Stomach (tissue), 9 donors: ENCODE measurements around the gene RP2. TPM values are rescaled to one million over a fixed set of nuclear protein-coding genes. Genes with fewer than 3 reads are reported as not detected.

ENCODE experiments used
- DNase-seq, 2 donors: peaks; one replicate each; pipeline versions ENCODE4 v3.0.0 to v3.0.0-alpha.2; 2013 to 2019
- H3K27ac ChIP-seq, 5 donors: fragments of 200-600 bp in 4 of 5; sonication (generic) in 4 of 5; one replicate each; pipeline ENCODE4 v1.5.1; 2013 to 2019; ENCODE audit warnings: mild to moderate bottlenecking in 1 of 5, moderate library complexity in 1 of 5
- H3K27me3 ChIP-seq, 3 donors: fragments of 200-600 bp; sonication (generic); one replicate each; pipeline ENCODE4 v1.5.1; 2017 to 2019; ENCODE audit warnings: mixed run types in 1 of 3
- H3K36me3 ChIP-seq, 4 donors: fragments of 200-600 bp; sonication (generic); 1 replicate in 3 of 4; 2 replicates in 1 of 4; pipeline ENCODE4 v1.5.1; 2016 to 2019
- H3K4me1 ChIP-seq, 4 donors: fragments of 200-600 bp; sonication (generic); one replicate each; pipeline ENCODE4 v1.5.1; 2016 to 2019
- H3K4me3 ChIP-seq, 4 donors: fragments of 200-600 bp; sonication (generic) in 3 of 4; one replicate each; pipeline ENCODE4 v1.5.1; 2016 to 2019; ENCODE audit warnings: mild to moderate bottlenecking in 1 of 4
- H3K9me3 ChIP-seq, 4 donors: fragments of 200-600 bp; sonication (generic); one replicate each; pipeline ENCODE4 v1.5.1; 2016 to 2019
- EP300 ChIP-seq: sonication (generic); formaldehyde crosslinking; IDR thresholded peaks from one replicate; pipeline ENCODE4 v1.6.1; 2017; ENCODE audit warnings: antibody characterized with exemption
- POLR2A ChIP-seq, 4 donors: fragments of 450-650 bp; IDR thresholded peaks; one replicate each; pipeline ENCODE4 v1.6.1; 2016; ENCODE audit warnings: antibody characterized with exemption in 4 of 4, control low read depth in 2 of 4, mild to moderate bottlenecking in 1 of 4, moderate library complexity in 1 of 4
- POLR2AphosphoS5 ChIP-seq, 3 donors: sonication (generic); formaldehyde crosslinking; IDR thresholded peaks; one replicate each; pipeline ENCODE4 v1.6.1; 2016; ENCODE audit warnings: antibody characterized with exemption in 3 of 3
- WGBS, 5 donors: extraction: QIAGEN DNeasy Blood & Tissue Kit in 3 of 5; methylation state at CpG; one replicate each; pipeline versions ENCODE4 v1.1.5 to v1.1.7; 2013 to 2018; 5-methylcytosine and 5-hydroxymethylcytosine counted together
- intact Hi-C: fragments of 100-400 bp; cut with DNase I; formaldehyde crosslinking; loops from one replicate; pipeline ENCODE4 v1.15.1; 2023; ENCODE audit warnings: low total_unique reads
- polyA plus RNA-seq, 3 donors: library from polyadenylated mRNA; stranded (reverse); fragments of 200-250 nt; gene quantifications; one replicate each; pipeline ENCODE4 v1.2.3, GENCODE V29; 2013
- total RNA-seq, 5 donors: library from RNA; depleted of rRNA; stranded (reverse); fragments of >200 nt; gene quantifications; one replicate each; pipeline versions ENCODE4 v1.1.0 to v1.2.3, GENCODE V29; 2014 to 2016
- TF ChIP-seq, protein P1 (sequence below), 7 experiments: fragments of 450-650 bp in 4 of 7; fragments of 200-600 bp in 3 of 7; sonication (generic) in 3 of 7; IDR thresholded peaks; one replicate each; pipeline ENCODE4 v1.5.1; 2016 to 2019; ENCODE audit warnings: antibody characterized with exemption in 7 of 7, control low read depth in 2 of 7, mild to moderate bottlenecking in 1 of 7
- donor health status: healthy with polysubstance abuse.
- donor health status: Bipolar disorder and iron deficiency.
- donor health status: healthy.

RP2 gene
- total and polyA plus RNA-seq, 8 donors = 0.58 to 25.5 (median 6.7) TPM

DNA sequence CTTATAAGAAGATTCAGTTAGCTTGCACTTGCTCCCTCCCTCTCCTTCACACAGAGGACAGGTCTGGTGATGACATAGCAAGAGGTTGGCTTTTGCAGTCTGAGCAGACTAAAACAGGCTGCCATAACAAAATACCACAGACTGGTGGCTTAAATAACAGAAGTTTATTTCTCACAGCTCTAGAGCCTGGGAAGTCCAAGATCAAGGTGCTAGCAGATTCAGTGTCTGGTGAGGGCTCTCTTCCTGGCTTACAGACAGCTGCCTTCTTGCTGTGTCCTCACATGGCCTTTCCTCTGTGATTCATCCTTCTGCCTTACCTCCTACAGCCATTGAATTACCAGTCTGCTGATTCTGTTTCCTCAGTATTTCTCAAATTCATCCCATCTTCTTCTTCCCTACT is 13.1 kb downstream of the RP2 start:
- no peak overlapping the region for H3K4me3 ChIP-seq
- no peak for DNase-seq
- no peak overlapping the region for H3K27ac ChIP-seq
- intact Hi-C loops = no loop called here
- H3K36me3 ChIP-seq = peaks cover 0 to 15% (median 13%) of the 10 kb centered on the region in 4 donors
- H3K4me1 ChIP-seq = no peaks in the 10 kb centered on the region
- no peaks in the 10 kb centered on the region for H3K9me3 ChIP-seq
- TF ChIP-seq EP300 (no peak), POLR2AphosphoS5 (IDR thresholded peaks at IDR 0.05) (no peak), POLR2A (IDR thresholded peaks at IDR 0.05) (no peak)
- TF ChIP-seq, protein P1, sequence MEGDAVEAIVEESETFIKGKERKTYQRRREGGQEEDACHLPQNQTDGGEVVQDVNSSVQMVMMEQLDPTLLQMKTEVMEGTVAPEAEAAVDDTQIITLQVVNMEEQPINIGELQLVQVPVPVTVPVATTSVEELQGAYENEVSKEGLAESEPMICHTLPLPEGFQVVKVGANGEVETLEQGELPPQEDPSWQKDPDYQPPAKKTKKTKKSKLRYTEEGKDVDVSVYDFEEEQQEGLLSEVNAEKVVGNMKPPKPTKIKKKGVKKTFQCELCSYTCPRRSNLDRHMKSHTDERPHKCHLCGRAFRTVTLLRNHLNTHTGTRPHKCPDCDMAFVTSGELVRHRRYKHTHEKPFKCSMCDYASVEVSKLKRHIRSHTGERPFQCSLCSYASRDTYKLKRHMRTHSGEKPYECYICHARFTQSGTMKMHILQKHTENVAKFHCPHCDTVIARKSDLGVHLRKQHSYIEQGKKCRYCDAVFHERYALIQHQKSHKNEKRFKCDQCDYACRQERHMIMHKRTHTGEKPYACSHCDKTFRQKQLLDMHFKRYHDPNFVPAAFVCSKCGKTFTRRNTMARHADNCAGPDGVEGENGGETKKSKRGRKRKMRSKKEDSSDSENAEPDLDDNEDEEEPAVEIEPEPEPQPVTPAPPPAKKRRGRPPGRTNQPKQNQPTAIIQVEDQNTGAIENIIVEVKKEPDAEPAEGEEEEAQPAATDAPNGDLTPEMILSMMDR (IDR thresholded peaks at IDR 0.05) = no peak
- H3K27me3 ChIP-seq = no peaks in the 10 kb centered on the region

DNA sequence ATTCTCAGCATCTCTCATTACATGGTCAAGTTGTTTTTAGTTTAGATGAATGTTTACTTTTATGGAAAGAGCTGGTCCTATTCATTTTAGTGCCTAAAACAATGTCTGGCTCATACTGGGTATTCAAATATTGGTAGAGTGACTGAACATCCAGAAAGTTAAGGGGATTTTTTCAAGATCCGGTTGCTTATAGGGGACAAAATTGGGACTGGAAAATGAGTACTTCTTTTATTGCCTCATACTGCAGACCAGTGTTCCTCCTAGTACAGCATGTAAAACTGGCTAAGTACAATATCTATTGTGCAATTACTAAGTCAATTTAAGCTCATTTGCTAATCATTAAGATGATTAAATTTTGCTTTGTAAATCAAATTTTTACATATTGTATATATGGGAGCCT is 13.9 kb downstream of the RP2 start:
- H3K27ac ChIP-seq = no peak overlapping the region
- WGBS, 5 donors = 81 to 96% (median 89%) methylated on average over 1 of the region's 1 CpG

DNA sequence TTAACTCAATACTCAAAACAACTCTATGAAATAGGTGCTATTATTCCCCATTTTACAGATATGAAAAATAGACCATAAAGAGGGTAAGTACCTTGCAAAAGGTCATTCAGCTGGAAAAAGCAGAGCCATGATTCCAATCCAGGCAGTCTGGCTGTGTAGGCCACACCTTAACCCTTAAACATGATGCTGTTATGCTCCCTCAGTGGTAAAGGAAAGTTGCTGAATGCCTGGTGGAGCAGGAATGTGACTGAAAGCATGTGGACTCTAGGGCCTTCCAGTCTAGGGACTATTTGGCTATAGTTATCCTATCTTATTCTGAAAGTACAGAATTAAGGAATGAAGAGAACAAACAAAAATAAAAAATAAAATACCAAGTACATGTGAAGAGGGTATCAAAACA is 19.6 kb downstream of the RP2 start:
- no peak overlapping the region for H3K27ac ChIP-seq
- H3K9me3 ChIP-seq = no peaks in the 10 kb centered on the region
- DNase-seq = no peak
- no peak overlapping the region for H3K4me3 ChIP-seq
- H3K27me3 ChIP-seq = no peaks in the 10 kb centered on the region
- no peaks in the 10 kb centered on the region for H3K4me1 ChIP-seq
- TF ChIP-seq POLR2A (IDR thresholded peaks at IDR 0.05) (no peak), EP300 (no peak), POLR2AphosphoS5 (IDR thresholded peaks at IDR 0.05) (no peak)
- TF ChIP-seq, protein P1 (IDR thresholded peaks at IDR 0.05) = no peak
- intact Hi-C loops = no loop called here
- H3K36me3 ChIP-seq = peaks cover 0 to 24% (median 19%) of the 10 kb centered on the region in 4 donors

More for the DNA sequence above, 13.9 kb downstream of the RP2 start:
- Histone ChIP-seq H3K4me3 (no peak overlapping the region), H3K36me3 (peaks cover 0 to 17% (median 16%) of the 10 kb centered on the region in 4 donors), H3K9me3 (no peaks in the 10 kb centered on the region), H3K4me1 (no peaks in the 10 kb centered on the region), H3K27me3 (no peaks in the 10 kb centered on the region)
- no peak for DNase-seq
- intact Hi-C loops = no loop called here
- TF ChIP-seq EP300 = no peak
- no peak for TF ChIP-seq POLR2AphosphoS5 (IDR thresholded peaks at IDR 0.05)
- TF ChIP-seq, protein P1 (IDR thresholded peaks at IDR 0.05) = no peak
- TF ChIP-seq POLR2A (IDR thresholded peaks at IDR 0.05) = no peak

DNA sequence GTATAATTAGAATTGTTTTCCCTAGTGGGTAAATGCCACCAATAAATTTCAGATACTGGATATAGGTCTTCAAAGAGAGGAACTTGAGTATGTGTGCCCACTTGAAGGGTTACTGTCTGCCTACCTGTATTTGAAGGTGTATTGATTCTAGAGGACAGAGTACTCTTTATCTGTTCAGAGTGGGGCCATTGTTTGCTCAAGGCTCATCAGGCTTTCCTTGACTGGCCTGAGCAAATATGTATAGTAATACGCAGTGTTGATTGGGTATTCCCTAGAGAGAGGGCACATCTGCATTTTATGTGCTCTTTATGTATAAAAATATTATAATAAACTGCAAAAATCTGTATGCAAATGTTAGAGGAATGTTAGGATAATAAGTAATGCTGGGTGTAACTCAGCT is 23.7 kb downstream of the RP2 start:
- Histone ChIP-seq H3K27me3 (no peaks in the 10 kb centered on the region), H3K4me3 (no peak overlapping the region), H3K27ac (no peak overlapping the region), H3K36me3 (peaks cover 0 to 8% (median 4%) of the 10 kb centered on the region in 4 donors), H3K4me1 (no peaks in the 10 kb centered on the region), H3K9me3 (no peaks in the 10 kb centered on the region)
- intact Hi-C loops = no loop called here
- no peak for DNase-seq
- TF ChIP-seq POLR2AphosphoS5 (IDR thresholded peaks at IDR 0.05) (no peak), POLR2A (IDR thresholded peaks at IDR 0.05) (no peak), EP300 (no peak)
- TF ChIP-seq, protein P1 (IDR thresholded peaks at IDR 0.05) = no peak
- WGBS, 5 donors = 53 to 89% (median 75%) methylated on average over 1 of the region's 1 CpG
